Ureter (tissue), 1 donor: Measurements from ENCODE around the gene PLEKHF1. TPM values are rescaled to one million over a fixed set of nuclear protein-coding genes. Genes with fewer than 3 reads are reported as not detected.
A peak's percentile ranks its signal among the peaks of the same experiment; 100 is the strongest.
"Not testable (repeated sequence)": the region's sequence is repeated elsewhere in the genome, so short reads cannot be mapped to it uniquely, and the experiment has no call there.

Source experiments
- DNase-seq: peaks from one replicate; pipeline ENCODE4 v3.0.0-alpha.2; 2020; ENCODE audit warnings: low spot score
- total RNA-seq: library from RNA; stranded (reverse); gene quantifications from one replicate; pipeline ENCODE4 v1.2.4, GENCODE V29; 2023
- donor health status: DM: yes; HTN: yes; CAD: no.

PLEKHF1 gene
- total RNA-seq, 1 donor from 2014 or later: 27.1 TPM

DNA sequence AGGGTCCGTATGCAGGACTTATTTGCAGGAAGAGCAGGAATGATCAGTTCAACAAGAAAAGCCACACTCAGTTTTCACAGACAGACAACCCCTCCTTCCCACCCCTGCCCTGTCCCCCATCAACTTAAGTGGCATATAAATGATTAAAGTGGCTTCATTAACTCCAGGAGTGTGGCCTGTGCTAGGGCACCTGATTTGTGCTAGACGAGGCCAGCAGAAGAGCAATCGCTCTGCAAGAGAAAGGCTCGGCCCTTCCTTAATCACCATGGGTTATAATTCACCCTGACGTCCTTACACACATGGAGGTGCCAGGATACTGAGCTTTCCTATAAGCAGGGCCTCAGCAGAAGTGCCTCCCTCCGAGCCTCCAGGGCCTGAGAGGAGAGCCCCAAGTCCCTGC lies 35.2 kb downstream of the PLEKHF1 start:
- DNase-seq: no peak

DNA sequence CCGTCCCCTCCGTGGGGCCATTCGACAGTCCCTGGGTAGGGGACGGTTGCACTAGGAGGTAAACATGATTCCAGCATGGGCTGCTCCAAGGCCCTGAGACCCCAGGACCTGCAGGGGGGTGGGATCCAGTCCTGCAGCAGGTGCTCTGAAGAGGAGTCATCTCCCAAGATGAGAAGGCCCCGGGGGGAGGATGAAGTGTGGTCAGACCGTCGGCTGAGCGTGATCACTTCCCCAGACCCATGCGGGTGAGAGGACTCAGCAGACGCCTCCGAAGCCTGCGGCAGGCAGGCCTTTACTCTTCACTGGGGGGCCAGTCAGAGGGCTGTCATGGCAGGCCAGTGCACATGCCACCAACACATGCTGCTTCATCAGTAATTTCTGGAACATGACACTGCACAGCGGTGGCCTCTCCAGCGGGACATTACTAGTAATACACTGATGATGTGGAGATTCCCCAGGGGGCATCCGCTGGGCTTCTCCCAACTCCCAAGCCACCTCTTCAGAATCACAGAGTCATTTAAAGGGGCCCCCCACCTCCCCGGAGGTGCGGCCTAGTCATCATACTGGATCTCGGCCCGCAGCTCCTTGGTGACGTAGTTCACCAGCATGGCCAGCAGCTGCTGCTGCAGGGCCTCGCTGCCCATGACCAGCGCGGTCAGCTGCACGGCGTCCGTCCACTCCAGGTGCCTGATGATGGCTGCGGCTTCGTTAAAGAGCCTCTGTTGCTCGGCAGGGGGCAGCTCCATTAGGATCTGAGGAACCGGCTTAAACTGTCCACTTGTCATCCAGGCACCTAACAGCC lies 37.1 kb downstream of the PLEKHF1 start:
- no peak for DNase-seq

DNA sequence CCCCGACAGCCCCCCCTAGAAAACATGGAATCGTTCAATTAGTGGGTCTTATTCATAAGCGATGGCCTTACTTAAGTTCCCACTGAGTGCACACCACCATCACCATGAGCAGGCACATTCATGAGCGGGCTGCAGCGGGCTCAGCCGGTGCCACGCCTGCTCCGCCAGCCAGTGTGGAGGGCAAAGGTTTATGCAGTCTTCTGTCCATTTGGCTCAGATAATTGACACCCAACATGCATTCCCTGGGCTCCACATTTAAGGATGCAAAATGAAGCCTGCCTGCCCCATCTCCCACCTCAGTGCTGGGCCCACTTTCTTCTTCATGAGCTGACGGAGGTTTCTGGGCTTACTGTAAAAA lies 37.7 kb downstream of the PLEKHF1 start:
- DNase-seq: no peak

DNA sequence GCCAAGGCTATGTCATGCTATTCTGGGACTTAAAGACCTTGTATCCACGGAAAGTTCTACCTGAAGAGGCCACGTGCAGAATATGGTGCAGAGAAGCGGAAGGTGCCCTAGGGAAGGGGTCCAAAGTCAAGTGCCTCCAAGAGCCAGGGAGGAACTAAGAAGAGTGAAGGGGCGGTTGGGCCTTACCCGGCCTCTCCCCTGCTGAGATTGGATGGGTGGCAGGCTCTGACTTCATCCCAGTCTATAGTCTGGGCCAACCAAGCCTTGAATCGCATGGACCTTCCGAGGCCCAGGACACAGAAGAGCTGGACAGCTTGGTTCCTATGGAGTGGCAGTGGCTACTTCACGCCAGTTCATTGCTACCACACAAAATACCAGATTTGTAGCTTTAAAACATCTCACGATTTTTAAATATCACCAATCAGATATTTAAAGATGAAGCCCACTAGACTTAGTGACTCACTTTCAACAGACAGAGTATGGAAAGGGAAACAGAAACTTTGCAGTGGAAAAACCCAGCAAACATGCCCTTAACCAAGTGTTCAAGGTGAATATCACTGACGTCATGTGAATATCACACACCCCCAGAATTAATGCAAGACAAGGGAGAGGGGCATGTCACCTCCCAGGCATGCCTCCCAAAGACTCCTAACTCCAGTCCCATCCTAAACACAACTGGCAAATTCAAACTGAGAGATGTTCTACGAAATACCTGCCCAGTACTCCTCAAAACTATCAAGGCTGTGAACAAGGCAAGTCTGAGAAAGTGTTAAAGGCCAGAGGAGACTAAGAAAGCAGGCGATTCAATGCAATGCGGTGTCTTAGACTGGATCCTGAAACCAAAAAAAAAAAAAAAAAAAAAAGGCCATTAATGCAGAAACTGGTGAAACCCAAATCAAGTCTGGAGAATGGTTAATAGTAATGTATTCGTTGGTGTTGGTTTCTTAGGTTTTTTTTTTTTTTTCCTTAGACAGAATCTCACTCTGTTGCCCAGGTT lies 39.6 kb downstream of the PLEKHF1 start:
- no peak for DNase-seq

DNA sequence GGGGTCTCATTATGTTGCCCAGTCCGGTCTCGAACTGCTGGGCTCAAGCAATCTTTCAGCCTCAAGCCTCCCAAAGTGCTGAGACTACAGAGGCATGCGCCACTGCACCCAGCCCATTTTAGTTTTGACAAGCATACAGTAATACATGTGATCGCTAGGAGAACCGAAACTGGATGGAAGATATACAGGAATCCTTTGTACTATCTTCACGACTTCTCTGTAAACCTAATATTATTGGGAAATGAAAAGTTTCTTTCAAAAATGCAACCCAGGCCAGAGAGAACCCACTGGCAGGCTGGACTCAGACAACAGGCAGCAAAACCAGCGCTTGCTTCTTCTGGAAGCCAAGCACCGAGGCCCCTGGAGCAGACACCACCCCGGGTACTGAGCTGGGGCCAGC lies 40.4 kb downstream of the PLEKHF1 start:
- DNase-seq: no peak

DNA sequence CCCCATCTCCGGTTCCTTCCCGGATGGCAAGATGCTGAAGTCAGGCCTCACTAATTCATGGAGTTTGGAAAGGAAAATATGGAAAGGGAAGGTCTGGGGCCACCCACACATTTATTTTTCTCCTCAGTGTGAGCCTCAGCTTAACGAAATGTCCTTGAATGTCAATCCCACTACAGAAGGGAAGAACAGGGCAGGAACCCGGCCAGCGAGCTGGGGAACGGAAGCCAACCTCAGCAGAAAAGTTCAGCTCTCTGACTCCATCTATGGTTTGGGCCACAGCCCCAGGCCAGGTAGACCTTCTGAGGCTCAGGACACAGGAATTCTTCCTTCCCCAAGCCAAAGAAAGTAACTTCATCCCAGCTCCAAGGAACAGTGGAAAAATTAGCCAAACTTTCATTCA lies 41.4 kb downstream of the PLEKHF1 start:
- no peak for DNase-seq

DNA sequence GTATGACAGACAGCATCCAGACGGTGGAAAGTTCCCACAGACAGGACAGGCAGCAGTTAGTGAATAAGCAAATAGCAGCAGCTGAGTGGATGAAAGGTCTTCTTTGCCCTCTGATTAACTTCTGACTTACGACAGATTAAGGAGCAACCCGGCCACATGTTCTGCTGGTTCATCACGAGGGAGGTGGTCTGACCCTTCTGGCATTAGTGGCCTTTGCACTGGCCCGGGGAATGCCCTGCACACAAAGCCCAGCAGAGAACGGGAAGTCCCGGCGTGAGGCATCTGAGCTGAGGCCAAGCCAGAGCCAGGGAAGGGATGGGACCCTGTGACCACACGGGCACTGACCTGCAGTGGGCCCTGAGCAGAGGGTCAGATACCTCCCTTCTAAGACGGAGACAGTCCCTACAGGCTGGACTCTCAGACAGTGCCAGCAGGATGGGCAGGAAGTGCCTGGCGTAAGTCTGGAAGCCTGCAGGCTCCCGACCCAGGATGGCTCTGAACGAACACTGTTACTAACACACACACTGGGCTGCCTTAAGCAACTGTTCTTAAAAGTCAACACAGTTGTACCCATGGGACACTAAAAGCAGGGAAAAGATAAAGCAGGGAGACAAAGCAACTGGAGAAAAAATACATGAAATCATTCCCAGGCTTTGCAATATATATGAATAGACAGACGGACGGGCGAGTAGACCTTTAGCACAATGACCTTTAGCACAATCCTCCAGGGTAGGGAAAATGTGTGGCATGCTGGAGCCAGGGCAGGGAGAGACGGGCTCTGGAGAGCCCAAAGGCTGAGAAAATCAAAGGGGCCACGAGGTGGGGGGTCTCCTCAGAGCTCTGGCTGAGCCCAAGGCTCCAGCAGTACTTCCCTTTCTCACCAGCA lies 43.5 kb downstream of the PLEKHF1 start:
- no peak for DNase-seq

DNA sequence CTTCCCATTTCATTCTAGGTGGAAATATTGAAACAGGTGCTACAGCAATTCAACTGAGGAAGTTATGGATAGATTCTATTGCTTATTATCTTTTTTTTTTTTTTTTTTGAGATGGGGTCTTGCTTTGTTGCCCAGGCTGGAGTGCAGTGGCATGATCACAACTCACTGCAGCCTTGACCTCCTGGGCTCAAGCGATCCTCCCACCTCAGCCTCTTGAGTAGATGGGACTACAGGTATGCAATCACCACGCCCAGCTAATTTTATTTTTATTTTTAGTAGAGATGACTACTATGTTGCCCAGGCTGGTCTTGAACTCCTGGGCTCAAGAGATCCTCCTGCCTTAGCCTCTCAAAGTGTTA lies 44.2 kb downstream of the PLEKHF1 start:
- not testable (repeated sequence) for DNase-seq

DNA sequence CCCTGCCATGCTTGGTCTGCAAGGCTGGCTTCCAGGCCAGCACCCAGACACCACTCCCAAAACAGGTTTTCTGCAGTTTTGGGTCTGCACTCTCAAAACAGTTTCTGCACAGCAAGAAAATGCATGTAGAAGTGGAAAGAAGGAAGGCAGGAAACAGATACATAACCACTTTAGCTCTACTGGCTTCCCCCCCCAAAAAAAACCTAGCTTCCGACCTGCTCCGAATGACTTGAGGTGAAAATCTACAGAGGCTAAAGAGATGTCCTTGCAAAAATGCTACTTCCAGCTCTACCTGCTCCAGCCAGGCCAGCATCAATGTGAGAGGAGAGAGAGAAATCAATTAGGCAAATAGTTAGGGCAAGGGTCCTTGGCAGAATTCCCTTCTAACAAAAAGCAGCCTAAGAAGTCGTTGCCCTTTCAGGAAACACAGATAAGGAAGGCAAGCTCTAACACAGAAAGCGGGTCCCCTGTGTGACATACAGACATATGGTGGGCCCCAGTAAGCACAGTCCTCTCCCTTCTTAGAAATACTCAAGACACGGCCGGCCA lies 46.4 kb downstream of the PLEKHF1 start:
- DNase-seq: no peak

DNA sequence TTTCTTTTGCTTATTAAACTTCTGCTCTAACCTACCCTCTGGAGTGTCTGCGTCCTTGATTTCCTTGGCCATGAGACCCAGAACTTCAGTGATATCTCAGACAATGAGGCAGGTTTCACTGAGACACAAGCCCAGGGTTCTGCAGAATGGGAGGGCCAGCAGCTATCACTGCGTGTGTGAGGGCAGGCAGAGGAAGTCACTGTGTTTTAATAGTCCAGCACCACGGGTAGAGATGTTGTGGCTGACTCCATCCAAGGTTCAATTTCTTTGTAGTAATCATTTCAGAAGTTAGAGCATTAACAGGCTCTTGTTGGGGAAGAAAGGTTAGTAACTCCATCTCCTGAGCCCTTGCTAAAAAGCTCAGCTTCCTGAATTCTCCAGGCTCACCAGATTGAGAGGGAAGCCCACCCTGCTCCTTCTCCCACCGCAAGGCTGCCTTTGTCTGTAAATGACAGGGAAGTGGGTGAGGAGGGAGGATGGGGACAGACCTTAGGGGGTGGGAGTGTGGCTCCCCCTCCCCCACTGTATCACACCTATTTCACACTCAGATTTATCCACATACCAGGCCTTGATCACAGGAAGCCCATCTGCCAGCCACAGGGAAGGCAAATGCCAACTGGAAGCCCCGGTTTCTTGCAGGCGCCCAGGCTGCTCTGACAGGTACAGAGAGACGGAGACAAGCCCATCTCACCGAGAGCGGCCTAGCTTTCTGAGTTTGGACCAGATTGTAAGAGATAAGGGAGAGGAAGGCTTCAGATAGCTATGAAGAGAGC lies 47.7 kb downstream of the PLEKHF1 start:
- no peak for DNase-seq

DNA sequence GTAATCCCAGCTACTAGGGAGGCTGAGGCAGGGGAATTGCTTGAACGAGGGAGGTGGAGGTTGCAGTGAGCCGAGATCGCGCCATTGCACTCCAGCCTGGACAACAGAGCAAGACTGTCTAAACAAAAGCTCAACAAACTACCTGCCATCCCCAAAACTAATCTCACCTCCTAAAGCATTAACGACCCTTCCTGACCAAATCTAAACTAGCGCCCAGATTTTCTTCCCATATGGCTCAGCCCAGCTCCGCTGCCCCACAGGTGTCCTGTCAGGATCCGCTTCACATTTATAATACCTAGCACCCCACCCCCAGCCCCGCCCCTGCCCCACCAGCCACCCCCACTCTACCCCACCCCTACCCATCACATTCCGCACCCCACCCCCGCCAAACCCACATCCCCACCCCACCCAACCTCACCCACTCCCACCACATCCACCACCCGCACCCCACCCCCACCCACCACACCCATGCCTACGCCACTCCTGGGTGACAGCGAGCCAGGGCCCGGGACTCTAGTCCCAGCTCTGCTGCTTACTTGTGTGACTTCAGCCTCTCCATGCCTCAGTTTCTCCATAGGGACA lies 49.2 kb downstream of the PLEKHF1 start:
- no peak for DNase-seq

DNA sequence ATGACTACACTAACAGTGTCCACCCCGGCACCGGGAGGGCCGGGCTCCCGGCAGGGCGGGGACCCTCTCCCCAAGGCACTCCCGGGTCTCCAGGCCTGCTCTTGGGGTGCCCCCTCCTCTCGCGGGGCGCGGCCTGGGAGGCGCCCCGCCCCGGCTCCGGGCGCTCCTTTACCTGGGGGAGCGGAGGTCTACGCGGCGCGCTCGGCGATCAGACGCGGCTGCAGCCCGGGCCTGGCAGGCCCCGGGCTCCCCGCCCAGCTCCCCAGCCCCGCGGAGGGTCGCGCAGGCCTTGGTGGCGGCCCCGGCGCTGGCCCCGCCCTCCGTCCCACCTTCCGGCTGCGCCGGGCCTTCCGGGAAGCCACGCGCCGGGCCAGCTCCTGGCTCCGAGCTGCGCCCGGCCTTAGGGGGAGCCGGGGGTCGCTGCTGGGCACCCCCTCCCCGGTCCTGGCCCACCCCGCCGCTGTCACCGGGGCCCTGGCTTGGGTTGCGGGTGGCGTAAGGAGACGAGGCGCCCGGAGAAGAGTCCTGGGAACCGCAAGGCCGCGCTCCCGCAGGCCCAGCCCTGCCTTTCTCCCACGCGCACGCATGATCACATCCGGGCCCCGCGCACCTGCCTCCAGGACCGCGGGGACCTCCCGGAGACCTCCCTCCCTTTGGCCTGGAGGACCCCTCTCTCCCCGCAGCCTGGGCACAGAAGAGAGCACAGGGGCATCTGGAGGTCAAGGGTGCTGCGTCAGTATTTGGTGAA lies 49.9 kb downstream of the PLEKHF1 start, which contains the start of gene C19orf12:
Gene C19orf12 (minus strand): TSS at position 309 of the 748 bp plus-strand sequence. CDS start 6,848 bp downstream, outside the sequence.
- peak; percentile 66 for DNase-seq

DNA sequence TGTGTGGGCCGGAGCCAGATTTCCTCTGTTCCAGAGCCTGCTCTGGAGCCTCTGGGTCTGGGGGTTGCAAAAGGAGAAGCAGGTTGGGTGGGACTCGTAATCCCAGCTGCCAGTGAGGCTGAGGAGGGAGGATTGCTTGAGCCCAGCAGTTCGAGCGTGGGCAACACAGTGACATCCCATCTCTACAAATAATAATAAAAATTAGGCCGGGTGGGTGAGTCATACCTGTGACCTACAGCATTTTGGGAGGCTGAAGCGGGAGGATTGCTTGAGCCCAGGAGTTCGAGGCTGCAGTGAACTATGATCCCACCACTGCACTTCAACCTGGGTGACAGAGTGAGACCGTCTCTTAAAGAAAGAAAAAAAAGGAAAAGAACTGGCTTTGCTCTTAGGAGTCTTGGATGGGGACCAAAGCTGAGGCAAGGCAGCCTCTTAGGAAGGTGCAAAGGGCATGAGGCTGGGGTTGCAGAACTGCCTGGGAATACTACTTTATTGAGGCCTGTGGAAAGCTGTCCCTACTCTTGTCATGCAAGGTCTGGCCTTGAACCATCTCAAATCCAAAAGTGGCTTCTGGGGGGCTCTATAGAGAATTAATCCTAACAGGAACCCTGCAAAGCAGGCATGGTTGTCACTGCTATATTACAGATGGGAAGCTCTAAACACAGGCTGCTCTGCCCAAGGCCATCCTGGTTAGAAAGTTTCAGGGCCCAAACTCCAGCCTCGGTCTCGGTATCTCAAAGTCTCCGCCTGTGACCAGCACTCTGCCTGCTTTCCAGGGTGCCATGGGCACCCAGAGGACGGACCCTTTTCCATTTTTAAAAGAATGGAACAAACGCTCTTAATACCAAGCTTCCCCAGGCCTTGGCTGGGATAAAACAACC lies 50.7 kb downstream of the PLEKHF1 start:
- DNase-seq: no peak

DNA sequence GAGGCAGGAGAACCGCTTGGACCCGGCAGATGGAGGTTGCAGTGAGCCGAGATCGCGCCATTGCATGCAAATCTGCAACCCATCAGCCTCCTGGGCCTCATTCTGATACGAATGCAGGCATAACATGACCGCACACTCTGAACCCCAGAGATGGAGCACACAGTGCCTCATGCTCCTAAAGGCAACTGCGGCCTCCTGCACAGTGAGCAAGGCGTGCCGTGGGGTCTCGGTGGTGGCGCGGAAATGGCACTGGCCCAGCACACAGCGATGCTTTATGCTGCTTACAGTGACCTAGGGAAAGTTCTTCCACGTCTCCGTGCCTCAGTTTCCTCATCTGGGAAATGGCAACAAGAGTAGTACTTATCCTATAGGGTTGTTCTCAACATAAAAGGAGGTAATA lies 51.8 kb downstream of the PLEKHF1 start:
- DNase-seq: no peak

DNA sequence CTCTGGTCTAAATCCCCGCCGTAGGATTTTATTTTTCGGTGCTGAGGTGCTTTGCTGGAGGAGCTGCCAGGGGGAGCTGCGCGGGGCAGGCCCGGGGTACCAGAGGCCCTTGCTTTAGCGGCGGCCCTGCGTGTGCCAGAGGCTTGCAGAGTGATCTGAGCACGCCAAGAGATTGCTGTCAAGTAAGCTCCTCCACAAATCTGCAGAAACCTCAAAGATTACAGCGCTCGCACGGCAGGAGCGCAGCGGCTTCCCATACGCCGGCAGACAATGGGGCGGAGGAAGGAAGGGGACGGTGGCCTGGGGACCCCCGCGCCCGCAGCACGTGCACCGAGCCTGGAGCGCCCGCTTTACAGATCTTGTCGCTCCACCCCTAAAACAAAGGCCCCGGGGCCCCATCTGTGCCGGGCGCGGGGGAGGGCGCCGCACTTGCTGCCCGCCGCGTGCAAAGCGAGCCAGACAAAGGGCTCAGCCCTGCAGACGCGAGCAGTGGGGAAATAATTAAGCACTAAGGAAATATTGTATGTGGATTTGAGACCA lies 58.9 kb downstream of the PLEKHF1 start:
- no peak for DNase-seq

DNA sequence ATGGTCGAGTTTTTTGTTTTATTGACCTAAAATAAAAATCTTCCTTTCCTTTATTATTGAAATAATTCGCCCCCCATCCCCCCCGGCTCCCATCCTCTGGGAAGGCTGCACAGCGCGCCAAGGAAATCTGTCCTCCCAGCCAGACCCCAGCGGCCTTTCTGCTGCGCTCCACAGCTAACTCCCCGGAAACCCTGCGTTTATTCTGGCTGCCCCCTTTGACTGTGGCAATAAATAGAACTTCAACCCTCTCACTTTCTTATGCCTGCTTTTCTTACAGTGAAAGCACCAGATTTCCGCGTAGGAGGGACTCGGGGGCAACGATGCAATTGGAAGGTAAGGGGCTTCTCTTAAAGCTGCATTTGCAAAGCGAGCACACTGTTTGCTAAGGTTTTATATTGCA lies 59.5 kb downstream of the PLEKHF1 start:
- no peak for DNase-seq
